Lung (tissue), 12 donors: Measurements from ENCODE around the gene SGSH. TPM values are rescaled to one million over a fixed set of nuclear protein-coding genes. Genes with fewer than 3 reads are reported as not detected.
"Not testable (repeated sequence)": the region's sequence is repeated elsewhere in the genome, so short reads cannot be mapped to it uniquely, and the experiment has no call there.

ENCODE experiments used
- ATAC-seq: fragments of 200-7000 bp; cut with Tn5 transposase; one replicate; pipeline ENCODE4 v1.9.1; 2020; ENCODE audit warnings: moderate number of reproducible peaks; ENCODE audit not compliant: insufficient read depth, low FRiP score
- DNase-seq, 3 donors: peaks; one replicate each; pipeline ENCODE4 v3.0.0-alpha.2; 2013 to 2017
- H3K27ac ChIP-seq, 2 donors: one replicate each; pipeline ENCODE4 v1.5.1; 2013; ENCODE audit warnings: mild to moderate bottlenecking in 2 of 2, moderate library complexity in 2 of 2, control low read depth in 1 of 2, inconsistent platforms in 1 of 2, low read depth in 1 of 2, low read length in 1 of 2
- H3K27me3 ChIP-seq, 3 donors: one replicate each; pipeline ENCODE4 v1.5.1; 2013; ENCODE audit warnings: low read length in 2 of 3; ENCODE audit not compliant: control insufficient read depth in 3 of 3, insufficient read depth in 3 of 3
- H3K36me3 ChIP-seq, 4 donors: one replicate each; pipeline ENCODE4 v1.5.1; 2013; ENCODE audit warnings: low read length in 4 of 4, mild to moderate bottlenecking in 1 of 4, moderate library complexity in 1 of 4; ENCODE audit not compliant: control insufficient read depth in 4 of 4, insufficient read depth in 4 of 4
- H3K4me1 ChIP-seq, 5 donors: one replicate each; pipeline ENCODE4 v1.5.1; 2013; ENCODE audit warnings: low read length in 5 of 5, mild to moderate bottlenecking in 2 of 5, moderate library complexity in 1 of 5; ENCODE audit not compliant: control insufficient read depth in 5 of 5, insufficient read depth in 5 of 5
- H3K4me3 ChIP-seq: one replicate; pipeline ENCODE4 v1.5.1; 2013; ENCODE audit warnings: mild to moderate bottlenecking, control low read depth, moderate library complexity
- H3K9ac ChIP-seq, 2 donors: one replicate each; pipeline ENCODE4 v1.5.1; 2013; ENCODE audit warnings: low read length in 2 of 2, control low read depth in 1 of 2; ENCODE audit not compliant: insufficient read depth in 1 of 2
- H3K9me3 ChIP-seq, 4 donors: one replicate each; pipeline ENCODE4 v1.5.1; 2013; ENCODE audit warnings: low read length in 3 of 4, mild to moderate bottlenecking in 1 of 4, moderate library complexity in 1 of 4; ENCODE audit not compliant: control insufficient read depth in 4 of 4, insufficient read depth in 3 of 4
- WGBS, 2 donors: extraction: QIAGEN DNeasy Blood & Tissue Kit; methylation state at CpG; one replicate each; pipeline ENCODE4 v1.1.7; 2013; 5-methylcytosine and 5-hydroxymethylcytosine counted together
- polyA plus RNA-seq, 2 donors: library from polyadenylated mRNA; stranded (reverse); fragments of 200-250 nt; gene quantifications; one replicate each; pipeline ENCODE4 v1.2.1, GENCODE V29; 2013
- total RNA-seq, 2 donors: library from RNA; depleted of rRNA in 1 of 2; stranded (reverse); fragments of >200 nt in 1 of 2; gene quantifications; one replicate each; pipeline ENCODE4 v1.2.1, GENCODE V29; 2014 to 2021
- TF ChIP-seq, protein P1 (sequence below): IDR thresholded peaks from 2 replicates; pipeline ENCODE4 v1.5.1; 2012; ENCODE audit warnings: mild to moderate bottlenecking; ENCODE audit errors: control extremely low read depth, extremely low read depth
- donor health status: control.
- donor health status: control.
- donor health status: Bipolar disorder and iron deficiency.
- donor health status: healthy.
- donor health status: DM: yes; HTN: yes; CAD: no.

SGSH gene
- total and polyA plus RNA-seq, 4 donors: 27.5 to 75.1 (median 54.1) TPM

DNA sequence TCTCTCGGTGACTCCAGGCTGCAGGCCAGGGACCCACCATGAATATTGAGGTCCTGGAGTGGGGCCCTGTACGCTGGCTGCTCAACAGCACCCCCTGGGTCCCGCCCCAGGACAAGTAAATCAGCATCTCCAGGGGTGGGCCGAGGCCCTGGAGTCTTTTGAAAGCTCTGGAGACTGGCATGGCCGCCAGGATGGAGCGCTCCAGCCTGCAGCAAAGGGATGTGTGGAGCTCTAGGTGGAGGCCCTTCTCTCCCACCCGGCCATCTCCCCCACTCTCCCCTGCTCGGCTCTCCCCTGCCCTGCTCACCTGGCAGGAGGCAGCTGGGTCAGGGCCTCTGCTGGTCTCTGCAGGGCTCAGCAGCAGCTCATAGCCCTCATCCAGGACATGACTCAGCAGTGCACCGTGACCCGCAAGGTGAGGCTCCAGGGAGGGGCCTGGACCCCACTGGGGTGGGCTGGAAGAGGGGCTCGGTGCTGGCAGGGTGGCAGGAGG is 16.6 kb downstream of the SGSH start:
- no peak overlapping the region for H3K4me3 ChIP-seq
- no peaks in the 10 kb centered on the region for H3K9me3 ChIP-seq
- DNase-seq: no peak
- TF ChIP-seq, protein P1, sequence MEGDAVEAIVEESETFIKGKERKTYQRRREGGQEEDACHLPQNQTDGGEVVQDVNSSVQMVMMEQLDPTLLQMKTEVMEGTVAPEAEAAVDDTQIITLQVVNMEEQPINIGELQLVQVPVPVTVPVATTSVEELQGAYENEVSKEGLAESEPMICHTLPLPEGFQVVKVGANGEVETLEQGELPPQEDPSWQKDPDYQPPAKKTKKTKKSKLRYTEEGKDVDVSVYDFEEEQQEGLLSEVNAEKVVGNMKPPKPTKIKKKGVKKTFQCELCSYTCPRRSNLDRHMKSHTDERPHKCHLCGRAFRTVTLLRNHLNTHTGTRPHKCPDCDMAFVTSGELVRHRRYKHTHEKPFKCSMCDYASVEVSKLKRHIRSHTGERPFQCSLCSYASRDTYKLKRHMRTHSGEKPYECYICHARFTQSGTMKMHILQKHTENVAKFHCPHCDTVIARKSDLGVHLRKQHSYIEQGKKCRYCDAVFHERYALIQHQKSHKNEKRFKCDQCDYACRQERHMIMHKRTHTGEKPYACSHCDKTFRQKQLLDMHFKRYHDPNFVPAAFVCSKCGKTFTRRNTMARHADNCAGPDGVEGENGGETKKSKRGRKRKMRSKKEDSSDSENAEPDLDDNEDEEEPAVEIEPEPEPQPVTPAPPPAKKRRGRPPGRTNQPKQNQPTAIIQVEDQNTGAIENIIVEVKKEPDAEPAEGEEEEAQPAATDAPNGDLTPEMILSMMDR: no peak
- WGBS, 2 donors: 63 to 82% methylated on average over 11 of the region's 11 CpGs
- H3K27ac ChIP-seq: no peak overlapping the region
- ATAC-seq: no peak
- H3K4me1 ChIP-seq: no peaks in the 10 kb centered on the region
- no peak overlapping the region for H3K9ac ChIP-seq
- no peaks in the 10 kb centered on the region for H3K27me3 ChIP-seq
- peaks cover 0 to 10% (median 0%) of the 10 kb centered on the region in 4 donors for H3K36me3 ChIP-seq

DNA sequence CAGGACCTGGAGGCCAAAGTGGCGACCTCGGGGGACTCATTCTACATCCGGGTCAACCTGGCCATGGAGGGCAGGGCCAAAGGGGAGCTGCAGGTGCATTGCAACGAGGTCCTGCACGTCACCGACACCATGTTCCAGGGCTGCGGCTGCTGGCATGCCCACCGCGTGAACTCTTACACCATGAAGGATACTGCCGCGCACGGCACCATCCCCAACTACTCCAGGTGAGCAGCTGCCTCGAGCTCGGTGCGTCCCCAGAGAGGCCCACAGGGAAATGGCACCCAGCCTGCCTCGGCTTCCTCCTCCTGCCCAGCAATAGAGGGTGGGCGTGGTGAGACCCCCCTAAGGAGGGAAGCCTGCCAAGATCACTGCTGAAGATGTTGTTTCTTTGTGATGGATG is 17.9 kb downstream of the SGSH start:
- WGBS, 2 donors: 83 to 92% methylated on average over 17 of the region's 17 CpGs
- ATAC-seq (no peak), DNase-seq (no peak)
- Histone ChIP-seq H3K27ac (no peak overlapping the region), H3K27me3 (no peaks in the 10 kb centered on the region), H3K4me1 (no peaks in the 10 kb centered on the region), H3K4me3 (no peak overlapping the region), H3K9ac (no peak overlapping the region), H3K9me3 (no peaks in the 10 kb centered on the region), H3K36me3 (peaks cover 0 to 3% (median 0%) of the 10 kb centered on the region in 4 donors)
- TF ChIP-seq, protein P1: no peak

DNA sequence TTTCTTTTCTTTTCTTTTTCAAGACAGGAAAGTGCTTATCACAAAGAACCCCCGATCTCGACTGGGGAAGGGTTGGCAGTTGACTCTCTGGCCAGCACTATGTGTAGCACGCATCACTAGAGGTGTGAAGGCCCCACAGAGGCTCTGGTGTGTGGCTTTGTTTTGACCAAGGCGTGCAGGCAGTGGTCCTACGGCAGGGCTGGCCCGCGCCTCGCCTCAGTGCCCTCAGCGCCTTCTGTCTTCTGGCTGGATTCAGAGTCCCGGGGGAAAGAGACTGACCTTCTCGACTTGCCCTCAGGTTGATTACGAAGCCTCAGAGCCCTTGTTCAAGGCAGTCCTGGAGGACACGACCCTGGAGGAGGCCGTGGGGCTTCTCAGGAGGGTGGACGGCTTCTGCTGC is 18.7 kb downstream of the SGSH start:
- Histone ChIP-seq H3K4me3 (no peak overlapping the region), H3K4me1 (no peaks in the 10 kb centered on the region), H3K27ac (no peak overlapping the region), H3K9ac (no peak overlapping the region), H3K9me3 (no peaks in the 10 kb centered on the region), H3K27me3 (no peaks in the 10 kb centered on the region), H3K36me3 (no peaks in the 10 kb centered on the region)
- TF ChIP-seq, protein P1: no peak
- 88 to 93% methylated on average over 15 of the region's 15 CpGs for WGBS, 2 donors
- ATAC-seq: no peak
- DNase-seq: no peak

DNA sequence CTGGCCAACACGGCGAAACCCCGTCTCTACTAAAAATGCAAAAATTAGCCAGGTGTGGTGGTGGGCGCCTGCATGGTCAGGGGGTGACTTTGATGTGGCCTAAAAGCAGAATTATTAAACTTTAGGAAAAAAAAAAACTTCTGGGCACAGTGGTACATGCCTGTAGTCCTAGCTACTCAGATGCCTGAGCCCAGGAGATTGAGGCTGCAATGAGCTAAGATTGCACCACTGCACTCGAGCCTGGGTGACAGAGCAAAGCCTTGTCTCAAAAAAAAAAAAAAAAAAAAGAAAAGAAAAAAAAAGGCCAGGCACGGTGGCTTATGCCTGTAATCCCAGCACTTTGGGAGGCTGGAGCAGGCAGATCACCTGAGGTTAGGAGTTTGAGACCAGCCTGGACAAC is 20.8 kb downstream of the SGSH start:
- DNase-seq, H3K9me3 ChIP-seq, H3K27ac ChIP-seq, H3K9ac ChIP-seq, H3K4me3 ChIP-seq, H3K36me3 ChIP-seq, H3K27me3 ChIP-seq, H3K4me1 ChIP-seq, ATAC-seq: not testable (repeated sequence)
- WGBS, 2 donors: 73 to 85% methylated on average over 5 to 6 of the region's 6 CpGs
